ENCODE data around the gene URB1. TPM values are rescaled to one million over a fixed set of nuclear protein-coding genes. Genes with fewer than 3 reads are reported as not detected.

Gene URB1
- polyA plus RNA-seq, 1 of the 3 experiments (the other 2 are of a cell fraction) = 9.9 TPM

DNA sequence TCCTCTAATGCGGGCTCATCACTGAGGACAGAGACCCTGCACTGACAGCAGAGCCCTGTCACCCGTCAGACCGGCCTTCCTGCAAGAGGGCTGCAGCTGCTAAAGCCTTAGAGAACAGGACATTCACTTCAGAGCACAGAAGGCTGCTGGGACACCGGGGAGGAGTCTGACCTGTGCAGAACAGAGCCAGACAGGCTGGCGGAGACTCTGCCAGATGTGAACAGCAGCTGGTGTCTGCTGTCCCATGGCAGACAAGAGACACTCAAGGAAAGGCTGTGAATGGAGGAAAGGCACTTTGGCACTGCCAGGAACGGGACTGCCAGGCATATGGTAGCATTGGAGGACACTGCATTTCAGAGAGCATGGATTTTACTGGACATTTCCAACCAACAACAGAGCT, 72.8 kb downstream of the URB1 start:
- Histone ChIP-seq H3K9me2 (no peaks in the 10 kb centered on the region), H3F3A (replicated peaks; ENCODE audit: insufficient read depth) (no peaks in the 10 kb centered on the region), H4K20me1 (ENCODE audit: insufficient read depth) (no peaks in the 10 kb centered on the region), H3K4me2 (no peak overlapping the region), H3K4me1 (ENCODE audit: control insufficient read depth in 1 of 2, insufficient read depth in 2 of 2, low read depth in 1 of 2, low read length in 1 of 2) (no peaks in the 10 kb centered on the region), H3K4me3 (ENCODE audit: low read depth in 2 of 2, low read length in 1 of 2) (no peak overlapping the region), H3K36me3 (replicated peaks in 1 of 2; ENCODE audit: control insufficient read depth in 1 of 2, insufficient read depth in 2 of 2, low read length in 1 of 2) (peaks cover 70 to 94% of the 10 kb centered on the region in 2 experiments), H2AFZ (ENCODE audit: low read depth) (no peak overlapping the region), H3K9me3 (no peaks in the 10 kb centered on the region), H3K9ac (no peak overlapping the region), H3K79me2 (ENCODE audit: insufficient read depth) (peaks cover 23% of the 10 kb centered on the region; the same call in 1 of the 2 replicates), H3K27me3 (ENCODE audit: insufficient read depth) (no peaks in the 10 kb centered on the region), H3K27ac (ENCODE audit: low read depth in 2 of 2, low read length in 1 of 2) (no peak overlapping the region)
- WGBS (ENCODE audit: low lambda C conversion rate) = 81% methylated on average over 5 of the region's 6 CpGs
- CTCF ChIA-PET = no interaction called here
- POLR2A ChIA-PET = no interaction called here
- no peak for DNase-seq
- TF ChIP-seq YY1 (IDR thresholded peaks at IDR 0.05; ENCODE audit: low read depth) (no peak), MEF2A (IDR thresholded peaks at IDR 0.05; ENCODE audit: borderline replicate concordance, low read depth) (no peak), RFX5 (IDR thresholded peaks at IDR 0.05; ENCODE audit: low read length) (no peak), FOSL2 (IDR thresholded peaks at IDR 0.05; ENCODE audit: borderline replicate concordance, low read depth) (no peak), EZH2phosphoT487 (IDR thresholded peaks at IDR 0.05; ENCODE audit: borderline replicate concordance, low read depth) (no peak), GABPA (IDR thresholded peaks at IDR 0.05; ENCODE audit: low read depth) (no peak), ELF1 (IDR thresholded peaks at IDR 0.05) (no peak), RXRA (IDR thresholded peaks at IDR 0.05; ENCODE audit: borderline replicate concordance, low read depth) (no peak), TAF1 (IDR thresholded peaks at IDR 0.05; ENCODE audit: borderline replicate concordance, low read depth, low read length) (no peak), RAD21 (IDR thresholded peaks at IDR 0.05; ENCODE audit: low read length) (no peak), NFIC (IDR thresholded peaks at IDR 0.05; ENCODE audit: borderline replicate concordance) (no peak), POLR2AphosphoS5 (IDR thresholded peaks at IDR 0.05; ENCODE audit: low read depth, low read length) (no peak), SMC3 (IDR thresholded peaks at IDR 0.05; ENCODE audit: low read depth, low read length) (no peak), GATA2 (CRISPR knock-in tag; IDR thresholded peaks at IDR 0.05) (no peak), SIN3A (IDR thresholded peaks at IDR 0.05; ENCODE audit: borderline replicate concordance, low read depth, low read length) (no peak), JUND (IDR thresholded peaks at IDR 0.05) (no peak), TCF12 (IDR thresholded peaks at IDR 0.05) (no peak)
- TF ChIP-seq, protein P1, sequence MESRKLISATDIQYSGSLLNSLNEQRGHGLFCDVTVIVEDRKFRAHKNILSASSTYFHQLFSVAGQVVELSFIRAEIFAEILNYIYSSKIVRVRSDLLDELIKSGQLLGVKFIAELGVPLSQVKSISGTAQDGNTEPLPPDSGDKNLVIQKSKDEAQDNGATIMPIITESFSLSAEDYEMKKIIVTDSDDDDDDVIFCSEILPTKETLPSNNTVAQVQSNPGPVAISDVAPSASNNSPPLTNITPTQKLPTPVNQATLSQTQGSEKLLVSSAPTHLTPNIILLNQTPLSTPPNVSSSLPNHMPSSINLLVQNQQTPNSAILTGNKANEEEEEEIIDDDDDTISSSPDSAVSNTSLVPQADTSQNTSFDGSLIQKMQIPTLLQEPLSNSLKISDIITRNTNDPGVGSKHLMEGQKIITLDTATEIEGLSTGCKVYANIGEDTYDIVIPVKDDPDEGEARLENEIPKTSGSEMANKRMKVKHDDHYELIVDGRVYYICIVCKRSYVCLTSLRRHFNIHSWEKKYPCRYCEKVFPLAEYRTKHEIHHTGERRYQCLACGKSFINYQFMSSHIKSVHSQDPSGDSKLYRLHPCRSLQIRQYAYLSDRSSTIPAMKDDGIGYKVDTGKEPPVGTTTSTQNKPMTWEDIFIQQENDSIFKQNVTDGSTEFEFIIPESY (IDR thresholded peaks at IDR 0.05; ENCODE audit: borderline replicate concordance, low read depth) = no peak
- TF ChIP-seq, protein P2, sequence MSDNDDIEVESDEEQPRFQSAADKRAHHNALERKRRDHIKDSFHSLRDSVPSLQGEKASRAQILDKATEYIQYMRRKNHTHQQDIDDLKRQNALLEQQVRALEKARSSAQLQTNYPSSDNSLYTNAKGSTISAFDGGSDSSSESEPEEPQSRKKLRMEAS (IDR thresholded peaks at IDR 0.05; ENCODE audit: low read depth) = no peak
- TF ChIP-seq, protein P3, sequence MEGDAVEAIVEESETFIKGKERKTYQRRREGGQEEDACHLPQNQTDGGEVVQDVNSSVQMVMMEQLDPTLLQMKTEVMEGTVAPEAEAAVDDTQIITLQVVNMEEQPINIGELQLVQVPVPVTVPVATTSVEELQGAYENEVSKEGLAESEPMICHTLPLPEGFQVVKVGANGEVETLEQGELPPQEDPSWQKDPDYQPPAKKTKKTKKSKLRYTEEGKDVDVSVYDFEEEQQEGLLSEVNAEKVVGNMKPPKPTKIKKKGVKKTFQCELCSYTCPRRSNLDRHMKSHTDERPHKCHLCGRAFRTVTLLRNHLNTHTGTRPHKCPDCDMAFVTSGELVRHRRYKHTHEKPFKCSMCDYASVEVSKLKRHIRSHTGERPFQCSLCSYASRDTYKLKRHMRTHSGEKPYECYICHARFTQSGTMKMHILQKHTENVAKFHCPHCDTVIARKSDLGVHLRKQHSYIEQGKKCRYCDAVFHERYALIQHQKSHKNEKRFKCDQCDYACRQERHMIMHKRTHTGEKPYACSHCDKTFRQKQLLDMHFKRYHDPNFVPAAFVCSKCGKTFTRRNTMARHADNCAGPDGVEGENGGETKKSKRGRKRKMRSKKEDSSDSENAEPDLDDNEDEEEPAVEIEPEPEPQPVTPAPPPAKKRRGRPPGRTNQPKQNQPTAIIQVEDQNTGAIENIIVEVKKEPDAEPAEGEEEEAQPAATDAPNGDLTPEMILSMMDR (IDR thresholded peaks at IDR 0.05) = no peak
